OCI-LY1 (cell line): Measurements from ENCODE around the gene TMEM138.

Experiments used
- H2AFZ ChIP-seq: fragments of 200-600 bp; sonication (generic), shearing (Covaris generic); 2 replicates; pipeline ENCODE4 v1.6.0; 2014; ENCODE audit warnings: antibody characterized with exemption, mild to moderate bottlenecking, low read length
- H3F3A ChIP-seq: fragments of 200-600 bp; sonication (generic), shearing (Covaris generic); 2 replicates; pipeline ENCODE4 v1.6.0; 2014; ENCODE audit warnings: mild to moderate bottlenecking, antibody characterized with exemption, low read length, moderate library complexity; ENCODE audit not compliant: insufficient read depth
- H3K27ac ChIP-seq: fragments of 200-600 bp; sonication (generic); 2 replicates; pipeline ENCODE4 v1.5.1; 2014; ENCODE audit warnings: low read length, mixed run types, mild to moderate bottlenecking, low read depth; ENCODE audit not compliant: poor library complexity, severe bottlenecking
- H3K27me3 ChIP-seq: fragments of 200-600 bp; sonication (generic); 2 replicates; pipeline ENCODE4 v1.6.0; 2014; ENCODE audit warnings: antibody characterized with exemption, mild to moderate bottlenecking, low read length, moderate library complexity; ENCODE audit not compliant: insufficient read depth
- H3K36me3 ChIP-seq: fragments of 200-600 bp; sonication (generic); 2 replicates; pipeline ENCODE4 v1.6.1; 2014; ENCODE audit warnings: mild to moderate bottlenecking, antibody characterized with exemption, low read length, moderate library complexity, mixed read lengths; ENCODE audit not compliant: insufficient read depth
- H3K4me1 ChIP-seq: fragments of 200-600 bp; sonication (generic); 2 replicates; pipeline ENCODE4 v1.5.1; 2014; ENCODE audit warnings: mild to moderate bottlenecking, low read length, moderate library complexity; ENCODE audit not compliant: insufficient read depth, severe bottlenecking
- H3K4me2 ChIP-seq: fragments of 200-600 bp; sonication (generic), shearing (Covaris generic); 2 replicates; pipeline ENCODE4 v1.6.1; 2014; ENCODE audit warnings: low read length
- H3K4me3 ChIP-seq: fragments of 200-600 bp; sonication (generic); 2 replicates; pipeline ENCODE4 v1.5.1; 2014; ENCODE audit warnings: low read length, low read depth, mild to moderate bottlenecking, mixed read lengths; ENCODE audit not compliant: poor library complexity, severe bottlenecking
- H3K79me2 ChIP-seq: fragments of 200-600 bp; shearing (Covaris generic); 2 replicates; pipeline ENCODE4 v1.6.1; 2016; ENCODE audit warnings: mixed run types, low read length, mixed read lengths; ENCODE audit not compliant: insufficient read depth
- H3K9ac ChIP-seq: fragments of 200-600 bp; sonication (generic), shearing (Covaris generic); 2 replicates; pipeline ENCODE4 v1.6.1; 2014; ENCODE audit warnings: mild to moderate bottlenecking, low read length, mixed read lengths
- H3K9me2 ChIP-seq: fragments of 200-600 bp; sonication (generic), shearing (Covaris generic); 2 replicates; pipeline ENCODE4 v1.6.1; 2014; ENCODE audit warnings: low read depth, mild to moderate bottlenecking, low read length, mixed read lengths
- H3K9me3 ChIP-seq: fragments of 200-600 bp; shearing (Covaris generic); 2 replicates; pipeline ENCODE4 v1.6.1; 2014; ENCODE audit warnings: low read length, mixed read lengths
- H4K20me1 ChIP-seq: fragments of 200-600 bp; sonication (generic), shearing (Covaris generic); 2 replicates; pipeline ENCODE4 v1.6.0; 2016; ENCODE audit warnings: mild to moderate bottlenecking, low read length; ENCODE audit not compliant: insufficient read depth
- EZH2 ChIP-seq: fragments of 200-600 bp; sonication (generic), shearing (Covaris generic); IDR thresholded peaks from 2 replicates; pipeline ENCODE4 v1.8.0; 2017; ENCODE audit warnings: borderline replicate concordance, mixed run types, mild to moderate bottlenecking, antibody characterized with exemption, low read length, moderate library complexity, mixed read lengths
- TF ChIP-seq, protein P1 (sequence below): fragments of 200-600 bp; sonication (generic), shearing (Covaris generic); IDR thresholded peaks from 2 replicates; pipeline ENCODE4 v1.5.1; 2017; ENCODE audit warnings: mild to moderate bottlenecking, antibody characterized with exemption, low read length, moderate library complexity, mixed read lengths

The TMEM138 gene

DNA sequence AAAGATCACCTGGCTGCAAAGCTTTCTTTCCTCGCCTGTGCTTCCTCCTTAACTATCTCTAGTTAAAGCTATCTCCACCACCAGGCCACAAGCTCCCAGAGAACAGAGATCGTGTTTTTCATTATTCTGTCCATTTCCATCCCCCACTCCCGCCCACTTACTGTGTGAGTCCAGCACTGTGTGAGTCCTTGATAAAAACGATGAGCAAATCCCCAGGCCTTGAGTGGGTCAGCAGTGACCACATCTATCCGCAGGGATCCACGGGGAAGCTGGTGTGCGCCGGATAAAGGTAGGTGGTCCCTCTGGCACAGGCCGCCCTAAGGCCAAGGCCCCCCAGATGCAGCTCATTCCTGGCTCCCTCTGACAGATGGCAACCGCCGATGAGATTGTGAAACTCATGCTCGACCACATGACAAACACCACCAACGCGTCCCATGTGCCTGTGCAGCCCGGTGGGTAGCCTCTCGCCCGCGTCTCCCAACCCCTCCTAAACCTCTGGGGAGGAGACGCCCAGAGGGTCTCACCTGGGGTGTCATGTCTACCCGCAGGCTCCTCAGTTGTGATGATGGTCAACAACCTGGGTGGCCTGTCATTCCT lies 19.9 kb upstream of the TMEM138 start:
- no peaks in the 10 kb centered on the region for H3K4me1 ChIP-seq
- no peak overlapping the region for H3K9ac ChIP-seq
- H3K27ac ChIP-seq, result no peak overlapping the region

DNA sequence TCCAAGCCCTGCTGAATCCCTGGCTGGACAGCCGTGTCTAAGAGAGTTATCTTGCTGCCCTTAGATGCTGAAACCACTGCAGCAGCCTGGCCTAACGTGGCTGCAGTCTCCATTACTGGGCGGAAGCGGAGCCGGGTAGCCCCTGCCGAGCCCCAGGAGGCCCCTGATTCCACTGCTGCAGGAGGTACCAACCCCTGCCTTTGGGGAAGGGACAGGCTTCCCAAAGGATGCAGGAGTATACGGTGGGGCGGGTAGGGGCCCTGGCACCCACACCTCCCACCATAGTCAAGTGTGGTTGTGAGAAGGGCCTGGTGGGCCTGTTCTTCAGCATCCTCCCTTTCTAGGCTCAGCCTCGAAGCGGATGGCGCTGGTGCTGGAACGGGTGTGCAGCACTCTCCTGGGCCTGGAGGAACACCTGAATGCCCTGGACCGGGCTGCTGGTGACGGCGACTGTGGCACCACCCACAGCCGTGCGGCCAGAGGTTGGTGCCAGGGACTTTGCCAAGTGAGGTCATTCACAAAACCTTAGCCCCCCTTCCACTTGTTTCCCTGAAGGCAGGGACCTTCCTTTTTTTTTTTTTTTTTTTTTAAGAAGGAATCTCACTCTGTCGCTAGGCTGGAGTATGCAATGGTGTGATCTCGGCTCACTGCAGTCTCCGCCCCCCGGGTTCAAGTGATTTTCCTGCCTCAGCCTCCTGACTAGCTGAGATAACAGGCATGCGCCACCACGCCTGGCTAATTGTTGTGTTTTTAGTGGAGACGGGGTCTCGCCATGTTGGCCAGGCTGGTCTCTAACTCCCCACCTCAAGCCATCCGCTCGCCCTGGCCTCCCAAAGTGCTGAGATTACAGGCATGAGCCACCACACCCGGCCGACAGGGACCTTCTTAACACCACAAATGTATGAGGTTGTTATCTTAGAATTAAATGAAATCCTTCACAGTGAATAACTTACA lies 18.1 kb upstream of the TMEM138 start:
- no peaks in the 10 kb centered on the region for H3K9me3 ChIP-seq
- H3K27me3 ChIP-seq, result no peaks in the 10 kb centered on the region
- H3K9ac ChIP-seq, result no peak overlapping the region
- H3K36me3 ChIP-seq, result peaks cover 67% of the 10 kb centered on the region
- H3K9me2 ChIP-seq, result no peaks in the 10 kb centered on the region
- H2AFZ ChIP-seq, result no peak overlapping the region
- H3K4me1 ChIP-seq, result no peaks in the 10 kb centered on the region
- no peak overlapping the region for H3K4me2 ChIP-seq
- TF ChIP-seq, protein P1, sequence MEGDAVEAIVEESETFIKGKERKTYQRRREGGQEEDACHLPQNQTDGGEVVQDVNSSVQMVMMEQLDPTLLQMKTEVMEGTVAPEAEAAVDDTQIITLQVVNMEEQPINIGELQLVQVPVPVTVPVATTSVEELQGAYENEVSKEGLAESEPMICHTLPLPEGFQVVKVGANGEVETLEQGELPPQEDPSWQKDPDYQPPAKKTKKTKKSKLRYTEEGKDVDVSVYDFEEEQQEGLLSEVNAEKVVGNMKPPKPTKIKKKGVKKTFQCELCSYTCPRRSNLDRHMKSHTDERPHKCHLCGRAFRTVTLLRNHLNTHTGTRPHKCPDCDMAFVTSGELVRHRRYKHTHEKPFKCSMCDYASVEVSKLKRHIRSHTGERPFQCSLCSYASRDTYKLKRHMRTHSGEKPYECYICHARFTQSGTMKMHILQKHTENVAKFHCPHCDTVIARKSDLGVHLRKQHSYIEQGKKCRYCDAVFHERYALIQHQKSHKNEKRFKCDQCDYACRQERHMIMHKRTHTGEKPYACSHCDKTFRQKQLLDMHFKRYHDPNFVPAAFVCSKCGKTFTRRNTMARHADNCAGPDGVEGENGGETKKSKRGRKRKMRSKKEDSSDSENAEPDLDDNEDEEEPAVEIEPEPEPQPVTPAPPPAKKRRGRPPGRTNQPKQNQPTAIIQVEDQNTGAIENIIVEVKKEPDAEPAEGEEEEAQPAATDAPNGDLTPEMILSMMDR, result no peak
- TF ChIP-seq EZH2, result no peak
- no peak overlapping the region for H3K27ac ChIP-seq
- H4K20me1 ChIP-seq, result no peaks in the 10 kb centered on the region
- no peak overlapping the region for H3K4me3 ChIP-seq
- H3F3A ChIP-seq, result no peaks in the 10 kb centered on the region; the same call in 1 of the 2 replicates
- no peaks in the 10 kb centered on the region for H3K79me2 ChIP-seq

More for the DNA sequence above, 19.9 kb upstream of the TMEM138 start:
- Histone ChIP-seq H3K4me3 (no peak overlapping the region), H3K4me2 (no peak overlapping the region), H3K36me3 (peaks cover 59% of the 10 kb centered on the region), H2AFZ (no peak overlapping the region), H4K20me1 (no peaks in the 10 kb centered on the region), H3K9me2 (no peaks in the 10 kb centered on the region), H3K27me3 (no peaks in the 10 kb centered on the region), H3K9me3 (no peaks in the 10 kb centered on the region), H3F3A (no peaks in the 10 kb centered on the region; the same call in 1 of the 2 replicates), H3K79me2 (no peaks in the 10 kb centered on the region)
- TF ChIP-seq, protein P1, result no peak
- TF ChIP-seq EZH2, result no peak

DNA sequence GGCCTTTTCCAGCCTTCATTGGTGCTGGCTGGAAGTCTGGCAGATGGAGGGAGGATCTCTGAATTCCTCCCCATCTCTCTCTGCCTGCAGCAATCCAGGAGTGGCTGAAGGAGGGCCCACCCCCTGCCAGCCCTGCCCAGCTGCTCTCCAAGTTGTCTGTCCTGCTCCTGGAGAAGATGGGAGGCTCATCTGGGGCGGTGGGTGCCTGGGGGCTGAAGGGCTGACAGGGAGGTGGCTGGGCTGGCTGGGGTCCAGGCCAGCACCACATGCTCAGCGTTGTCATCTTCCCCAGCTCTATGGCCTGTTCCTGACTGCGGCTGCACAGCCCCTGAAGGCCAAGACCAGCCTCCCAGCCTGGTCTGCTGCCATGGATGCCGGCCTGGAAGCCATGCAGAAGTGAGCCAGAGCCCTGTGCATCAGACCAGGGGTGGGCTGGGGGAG lies 17.0 kb upstream of the TMEM138 start:
- Histone ChIP-seq H3K9me3 (no peaks in the 10 kb centered on the region), H3K36me3 (peaks cover 77% of the 10 kb centered on the region), H2AFZ (no peak overlapping the region), H3K4me3 (no peak overlapping the region), H3K9ac (no peak overlapping the region; the same call in 1 of the 2 replicates), H3K27me3 (no peaks in the 10 kb centered on the region), H3K4me2 (no peak overlapping the region), H3F3A (no peaks in the 10 kb centered on the region; the same call in 1 of the 2 replicates), H4K20me1 (no peaks in the 10 kb centered on the region), H3K9me2 (no peaks in the 10 kb centered on the region), H3K27ac (peak overlapping the region; percentile 1), H3K4me1 (no peaks in the 10 kb centered on the region), H3K79me2 (no peaks in the 10 kb centered on the region)
- no peak for TF ChIP-seq EZH2
- TF ChIP-seq, protein P1, result no peak
